Stimulated activated CD4-positive, alpha-beta T cell treated with anti-CD3 and anti-CD28 coated beads, Interleukin-1b, Interleukin-23, amount 100 ng/mL, for 24 hours (primary cell): ENCODE measurements around the gene TUBE1.
"Not testable (repeated sequence)": the region's sequence is repeated elsewhere in the genome, so short reads cannot be mapped to it uniquely, and the experiment has no call there.

Experiments used
- DNase-seq, 4 experiments: peaks; one replicate each; pipeline ENCODE4 v3.0.0-alpha.2; 2020; ENCODE audit warnings: low read depth in 4 of 4, low spot score in 1 of 4

Gene TUBE1

GRCh38 chr6:112065426-112065986, 21.8 kb downstream of the TUBE1 start:
- no peak for DNase-seq

DNA sequence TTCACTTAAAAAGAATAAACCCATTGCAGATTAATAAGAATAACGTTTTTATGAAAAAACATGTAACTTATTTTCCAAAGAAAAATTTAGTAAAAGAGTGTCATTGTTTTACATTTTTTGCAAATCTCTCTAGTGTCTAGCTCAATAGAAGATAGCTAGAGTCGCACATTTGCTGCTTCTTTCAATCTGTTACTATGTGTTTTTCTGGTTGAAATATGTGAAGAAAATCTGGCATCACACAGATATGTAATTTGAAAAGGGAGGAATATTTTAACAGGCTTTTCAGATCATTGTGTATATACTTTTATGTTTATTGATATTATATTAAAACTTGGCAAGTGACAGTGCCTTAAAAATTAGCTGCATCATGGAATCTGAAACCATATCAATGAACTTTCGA, 24.3 kb downstream of the TUBE1 start:
- no peak for DNase-seq

GRCh38 chr6:112061605-112062004, 25.7 kb downstream of the TUBE1 start:
- DNase-seq: no peak

DNA sequence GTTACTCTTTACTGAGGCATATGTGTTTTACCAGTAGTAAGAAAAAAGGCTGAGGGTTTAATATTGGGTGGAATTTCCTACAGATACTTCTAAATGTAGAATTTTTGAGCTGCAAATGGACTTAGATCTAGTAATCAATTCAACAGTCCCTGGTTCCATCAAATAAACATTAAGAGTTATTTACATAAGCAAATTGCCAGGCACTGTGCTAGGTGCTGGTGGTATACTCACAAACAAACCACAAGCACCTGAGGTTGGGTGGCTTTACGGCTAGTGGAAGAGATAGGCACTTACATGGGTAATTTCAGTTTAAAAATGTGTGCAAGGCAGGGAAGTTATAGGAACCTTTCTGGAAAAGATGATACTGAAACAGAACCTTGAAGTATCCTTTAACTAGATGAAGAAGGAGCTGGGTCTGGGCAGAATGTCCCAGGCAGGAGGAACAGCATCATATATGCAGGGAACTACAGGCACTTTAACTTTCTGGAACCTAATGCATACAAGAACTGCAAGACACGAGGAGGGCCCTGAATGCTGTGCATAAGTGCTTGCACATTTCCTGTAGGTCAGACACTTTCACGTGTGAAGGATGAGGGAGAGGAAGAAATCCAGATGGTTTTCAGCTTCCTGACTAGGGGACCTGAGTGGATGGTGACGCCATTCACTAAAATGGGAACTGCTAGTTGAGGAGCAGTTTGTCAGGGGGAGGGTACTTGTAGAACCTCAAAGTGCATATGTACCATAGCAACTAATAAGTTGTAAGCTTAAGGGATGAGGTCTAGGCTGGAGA, 28.8 kb downstream of the TUBE1 start:
- no peak for DNase-seq

DNA sequence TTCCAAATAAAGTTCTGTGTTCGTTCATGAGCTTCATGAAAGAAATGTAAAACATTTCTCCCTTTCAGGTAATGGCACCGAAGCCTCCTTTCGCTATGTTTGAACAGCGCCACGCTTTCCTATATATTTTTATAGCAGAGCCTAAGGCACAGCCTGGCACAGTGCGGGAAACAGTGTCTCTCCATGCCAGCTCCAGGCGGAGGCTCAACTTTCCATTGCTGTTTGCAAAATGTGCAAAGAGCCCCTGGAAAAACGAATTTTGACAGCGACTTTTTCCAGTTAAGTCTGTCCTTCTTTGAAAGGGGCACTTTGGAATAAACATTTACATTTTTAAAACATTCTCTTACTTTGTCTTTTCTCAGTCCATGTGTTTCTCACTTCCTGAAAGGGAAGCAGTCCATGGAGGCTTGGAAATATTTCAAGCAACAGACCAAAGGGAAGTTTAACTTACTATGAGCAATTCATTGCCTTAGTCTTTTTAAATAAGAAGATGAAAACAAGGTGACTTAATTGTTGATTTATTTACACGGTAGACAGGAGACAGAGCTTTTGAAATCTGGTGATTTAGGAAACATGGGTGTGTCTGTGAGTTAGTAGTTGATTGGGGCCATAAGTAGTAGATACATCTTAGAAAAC, 32.6 kb downstream of the TUBE1 start:
- no peak for DNase-seq

DNA sequence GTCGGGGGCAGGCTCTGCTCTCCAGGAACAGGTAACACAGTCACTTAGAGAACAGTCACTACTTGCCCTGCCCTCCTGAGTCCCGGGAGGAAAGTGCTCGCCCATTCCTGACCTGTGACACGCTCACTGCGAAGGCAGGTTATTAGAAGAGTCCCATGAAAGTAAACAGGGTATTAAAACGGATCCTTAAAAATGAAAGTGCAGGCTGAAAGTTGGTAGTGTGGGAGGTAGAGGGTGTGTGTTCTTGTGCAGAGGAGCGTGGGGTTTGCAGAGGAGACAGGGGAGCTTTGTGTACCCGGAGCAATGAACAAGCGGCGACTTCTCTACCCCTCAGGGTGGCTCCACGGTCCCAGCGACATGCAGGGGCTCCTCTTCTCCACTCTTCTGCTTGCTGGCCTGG, 33.3 kb downstream of the TUBE1 start, which contains the start of gene CCN6:
Gene CCN6, plus strand, starts transcription at position 104 of the 400 bp plus-strand sequence. Its CDS starts 254 bp downstream, at position 358.
- no peak for DNase-seq

- not testable (repeated sequence) for DNase-seq
These were observed 36.0 kb downstream of the TUBE1 start for GRCh38 chr6:112051251-112051740.

DNA sequence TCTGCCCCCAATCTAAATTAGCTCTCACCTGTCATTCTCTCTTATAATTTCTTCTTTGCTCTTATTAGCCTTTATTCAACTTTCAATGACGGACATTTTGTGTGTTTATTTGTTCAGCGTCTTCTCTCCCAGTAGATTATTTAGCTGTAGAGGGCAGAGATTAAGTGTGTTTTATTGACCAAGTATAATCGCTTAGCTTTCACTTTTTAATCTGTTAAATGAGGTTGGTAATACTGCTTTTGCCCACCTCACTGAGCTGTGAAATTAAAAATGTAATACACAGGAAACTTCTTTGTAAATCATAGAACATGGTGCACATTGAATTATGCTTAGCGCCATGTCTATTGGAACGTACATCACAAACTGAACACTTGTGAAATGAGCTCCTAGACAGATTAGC, 36.9 kb downstream of the TUBE1 start:
- no peak for DNase-seq

- no peak for DNase-seq
These were observed 37.3 kb downstream of the TUBE1 start for GRCh38 chr6:112049996-112050395.

DNA sequence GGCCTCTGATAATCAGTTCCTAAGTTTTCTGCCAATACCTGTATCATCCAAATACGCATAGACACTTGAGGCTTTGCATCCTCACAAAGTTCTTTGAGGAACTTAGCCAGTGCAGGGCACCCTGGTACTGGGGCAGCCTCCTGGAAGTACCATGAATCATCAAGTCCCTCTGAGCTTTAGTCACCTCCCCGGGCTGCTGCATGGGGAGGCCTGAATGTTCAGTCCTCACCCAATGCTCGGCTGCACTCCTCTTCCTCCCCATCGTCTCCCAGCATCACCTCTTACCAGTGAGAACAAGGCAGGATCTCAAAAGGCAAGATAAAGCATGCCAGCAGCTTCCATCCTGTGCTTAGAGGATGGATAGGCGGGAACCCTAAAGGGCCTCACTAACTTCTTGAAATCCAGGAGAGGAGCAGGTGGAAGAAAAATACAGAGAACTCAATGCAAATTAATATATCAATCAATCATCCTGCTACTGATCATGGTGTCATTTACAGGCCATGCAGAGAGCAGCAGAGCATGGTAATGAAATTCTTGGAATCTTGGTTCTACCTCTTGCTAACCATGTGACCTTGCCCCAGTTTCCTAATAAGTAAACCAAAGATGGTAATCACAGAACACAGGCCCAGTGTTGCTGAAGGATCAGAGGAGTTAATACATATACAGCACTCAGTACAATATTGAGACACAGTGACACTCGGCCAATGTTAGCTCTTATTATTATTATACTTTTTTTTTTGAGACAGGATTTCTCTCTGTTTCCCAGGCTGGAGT, 38.1 kb downstream of the TUBE1 start:
- DNase-seq: no peak

DNA sequence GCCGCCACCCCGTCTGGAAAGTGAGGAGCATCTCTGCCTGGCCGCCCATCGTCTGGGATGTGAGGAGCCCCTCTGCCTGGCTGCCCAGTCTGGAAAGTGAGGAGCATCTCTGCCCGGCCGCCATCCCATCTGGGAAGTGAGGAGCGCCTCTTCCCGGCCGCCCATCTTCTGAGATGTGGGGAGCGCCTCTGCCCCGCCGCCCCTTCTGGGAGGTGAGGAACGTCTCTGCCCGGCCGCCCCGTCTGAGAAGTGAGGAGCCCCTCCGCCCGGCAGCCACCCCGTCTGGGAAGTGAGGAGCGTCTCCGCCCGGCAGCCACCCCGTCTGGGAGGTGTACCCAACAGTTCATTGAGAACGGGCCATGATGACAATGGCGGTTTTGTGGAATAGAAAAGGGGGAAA, 39.8 kb downstream of the TUBE1 start:
- not testable (repeated sequence) for DNase-seq

- no peak for DNase-seq
These were observed 42.4 kb downstream of the TUBE1 start for GRCh38 chr6:112044856-112045255.

GRCh38 chr6:112044196-112044595, 43.1 kb downstream of the TUBE1 start:
- no peak for DNase-seq

- DNase-seq: peak; percentile 80 to 86 (median 84)
These were observed 44.0 kb downstream of the TUBE1 start for GRCh38 chr6:112043032-112044007.

DNA sequence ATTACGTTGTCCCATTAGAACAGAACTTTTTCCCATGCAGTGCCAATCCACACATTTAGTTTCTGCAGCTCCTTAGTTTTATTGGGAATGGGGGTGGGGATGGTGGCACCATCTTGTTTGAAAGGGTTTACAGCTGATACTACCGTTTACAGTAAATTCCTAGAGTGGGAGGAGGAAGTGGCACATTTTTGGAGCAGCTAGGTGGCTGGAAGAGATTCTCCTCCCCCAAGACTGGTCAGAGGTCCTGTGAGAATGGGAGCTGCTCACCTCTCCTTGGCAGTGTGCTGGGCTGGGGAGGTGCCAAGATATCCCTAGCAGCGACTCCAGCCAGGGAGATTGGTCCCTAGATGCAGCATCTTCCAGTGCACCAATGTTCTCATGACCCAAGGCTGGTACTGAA, 45.7 kb downstream of the TUBE1 start:
- no peak for DNase-seq

DNA sequence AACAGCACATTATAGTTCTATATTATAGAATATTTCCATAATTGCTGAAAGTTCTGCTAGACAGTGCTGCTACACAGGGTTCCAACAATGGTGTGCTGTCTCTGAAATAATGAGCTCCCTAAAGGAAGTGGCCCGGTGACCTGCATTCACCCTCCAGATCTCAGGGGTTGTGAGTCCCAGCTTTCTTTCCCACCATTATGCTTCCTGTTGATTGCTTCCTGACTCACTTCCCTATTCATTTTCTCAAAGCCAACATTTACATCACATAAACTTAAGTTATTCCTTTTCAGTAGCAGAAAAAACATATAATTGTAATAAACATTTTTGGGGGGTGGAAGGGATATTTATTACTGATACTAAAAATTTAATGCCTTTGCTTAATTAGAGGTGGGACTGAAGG, 46.3 kb downstream of the TUBE1 start:
- DNase-seq: no peak

GRCh38 chr6:112039431-112039770, 47.9 kb downstream of the TUBE1 start:
- no peak for DNase-seq

DNA sequence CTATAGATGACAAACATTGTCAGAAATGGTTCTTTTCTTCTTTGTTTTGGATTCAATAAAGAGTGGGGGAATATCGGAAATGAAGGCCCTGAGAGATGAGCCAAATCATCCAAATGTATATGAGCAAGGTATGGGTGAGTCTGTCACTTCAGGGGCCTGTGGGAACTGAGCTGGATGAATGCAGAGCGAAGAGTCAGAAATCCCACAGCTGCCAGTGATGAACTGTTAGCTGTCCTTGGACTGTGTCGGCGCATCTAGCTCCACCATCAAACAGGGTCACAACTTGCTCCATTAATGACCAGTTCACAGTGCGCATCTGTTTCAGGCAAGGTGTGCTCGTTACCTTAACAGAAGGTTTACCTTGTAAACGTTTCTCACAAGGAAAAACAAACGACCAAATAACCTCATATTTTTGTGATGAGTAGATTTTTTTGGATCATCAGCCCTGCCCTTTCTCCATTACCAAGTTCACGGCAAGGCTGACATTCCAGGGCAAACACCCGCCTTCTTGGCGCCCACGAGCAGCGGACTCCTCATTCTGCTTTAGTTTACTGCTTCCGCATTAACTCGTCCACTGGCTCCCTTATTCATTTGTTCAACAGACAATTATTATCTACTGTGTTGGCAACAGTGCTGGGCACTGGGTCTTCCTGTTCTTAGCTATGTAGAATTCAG, 48.4 kb downstream of the TUBE1 start:
- DNase-seq: no peak

DNA sequence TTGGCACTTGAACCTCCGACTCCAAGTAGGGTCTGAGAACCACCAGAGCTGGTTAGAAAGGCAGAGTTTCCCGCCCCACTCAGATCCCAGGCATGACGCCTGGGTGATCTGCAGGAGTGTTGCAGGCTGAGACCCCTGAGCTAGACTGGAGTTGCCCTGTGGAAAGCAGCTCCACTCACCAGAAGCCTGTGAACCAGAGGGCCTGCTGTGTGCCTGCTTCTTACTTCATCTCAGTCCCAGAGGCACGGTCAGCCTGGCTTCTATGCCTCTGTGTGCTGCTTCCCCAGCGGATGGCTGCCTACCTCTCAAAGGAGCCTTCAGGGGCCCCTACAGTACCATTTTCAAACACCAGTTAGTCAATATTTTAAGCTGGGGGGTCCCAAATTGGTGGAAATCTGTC, 49.0 kb downstream of the TUBE1 start:
- DNase-seq: no peak

DNA sequence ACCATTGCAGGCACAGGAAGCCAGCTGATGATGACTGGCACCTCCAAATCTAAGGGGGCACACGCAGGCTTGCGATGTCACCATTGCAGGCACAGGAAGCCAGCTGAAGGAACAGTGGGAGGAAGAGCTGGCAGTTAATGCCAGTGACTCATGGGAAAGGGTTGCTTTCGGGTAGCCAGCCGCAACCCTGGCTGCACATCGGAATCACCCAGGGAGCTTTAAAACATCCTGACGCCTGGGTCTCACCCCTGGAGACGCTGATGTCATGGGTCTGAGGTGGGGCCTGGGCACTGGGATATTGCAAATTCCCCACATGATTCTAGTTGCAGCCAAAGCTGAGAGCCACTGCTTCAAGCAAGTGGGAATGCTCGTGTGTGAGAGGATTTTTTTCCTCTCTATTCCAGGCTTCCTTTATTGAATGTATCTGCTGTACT, 49.5 kb downstream of the TUBE1 start:
- no peak for DNase-seq
